Fibroblast of skin of right biceps (primary cell): ENCODE results near the gene KIF2C.
"Not testable (repeated sequence)": the region's sequence is repeated elsewhere in the genome, so short reads cannot be mapped to it uniquely, and the experiment has no call there.

ENCODE experiments used
- DNase-seq: peaks from one replicate; pipeline ENCODE4 v3.0.0-alpha.2; 2013

The KIF2C gene

GRCh38 chr1:44799770-44800584, 60.3 kb downstream of the KIF2C start, which contains the start of gene PLK3:
PLK3 (plus strand) TSS chr1:44800377; CDS start chr1:44800464, 87 bp downstream.
- peak; percentile 97 for DNase-seq

GRCh38 chr1:44801491-44802305, 62.1 kb downstream of the KIF2C start:
- DNase-seq, result no peak

GRCh38 chr1:44802306-44803061, 62.8 kb downstream of the KIF2C start:
- DNase-seq, result no peak

- DNase-seq, result no peak
These were observed 63.4 kb downstream of the KIF2C start for GRCh38 chr1:44803062-44803311.

GRCh38 chr1:44803312-44804095, 63.9 kb downstream of the KIF2C start:
- no peak for DNase-seq

- no peak for DNase-seq
These were observed 65.8 kb downstream of the KIF2C start for GRCh38 chr1:44805311-44806024.

- DNase-seq, result no peak
These were observed 66.5 kb downstream of the KIF2C start for GRCh38 chr1:44806025-44806703.

GRCh38 chr1:44806704-44807363, 67.2 kb downstream of the KIF2C start, which contains the start of gene DYNLT4:
DYNLT4 (minus strand) TSS chr1:44807351; CDS start chr1:44806668, 683 bp downstream.
- DNase-seq, result no peak

GRCh38 chr1:44807364-44808062, 67.9 kb downstream of the KIF2C start:
- DNase-seq, result peak; percentile 100

GRCh38 chr1:44808063-44808937, 68.7 kb downstream of the KIF2C start, which contains the start of gene BTBD19:
BTBD19 (plus strand) TSS chr1:44808523; CDS start chr1:44808821, 298 bp downstream.
- DNase-seq, result peak; percentile 89

GRCh38 chr1:44808938-44809917, 69.6 kb downstream of the KIF2C start:
- DNase-seq, result peak; percentile 82

GRCh38 chr1:44810101-44810761, 70.6 kb downstream of the KIF2C start:
- DNase-seq, result no peak

- DNase-seq, result not testable (repeated sequence)
These were observed 71.1 kb downstream of the KIF2C start for GRCh38 chr1:44810762-44811105.

GRCh38 chr1:44811234-44811633, 71.6 kb downstream of the KIF2C start:
- no peak for DNase-seq

GRCh38 chr1:44812822-44813543, 73.3 kb downstream of the KIF2C start:
- DNase-seq, result no peak

- not testable (repeated sequence) for DNase-seq
These were observed 76.3 kb downstream of the KIF2C start for GRCh38 chr1:44815926-44816325.
